Measurements from ENCODE around the gene FAM163B.

GRCh38 chr9:133589454-133590227 is 19.5 kb downstream of the FAM163B start:
- TF ChIP-seq CTCF (IDR thresholded peaks at IDR 0.05) (no peak), POLR2A (IDR thresholded peaks at IDR 0.05) (no peak)
